NOMO-1 (cell line): ENCODE data around the gene SND1.

Experiments used
- DNase-seq, 2 experiments: peaks; one replicate each; lab custom pipeline; 2025; ENCODE audit not compliant: unreplicated experiment in 2 of 2; lab: John Stamatoyannopoulos, UW

Gene SND1

GRCh38 chr7:128076196-128076795, 424.3 kb downstream of the SND1 start:
- no peak for DNase-seq

GRCh38 chr7:128076796-128077271, 424.8 kb downstream of the SND1 start:
- DNase-seq: no peak

GRCh38 chr7:128078309-128078708, 426.3 kb downstream of the SND1 start:
- DNase-seq: no peak

GRCh38 chr7:128080169-128080568, 428.2 kb downstream of the SND1 start:
- no peak for DNase-seq

GRCh38 chr7:128081351-128081750, 429.4 kb downstream of the SND1 start:
- no peak for DNase-seq

GRCh38 chr7:128081808-128082207, 429.8 kb downstream of the SND1 start:
- no peak for DNase-seq

GRCh38 chr7:128082431-128082830, 430.4 kb downstream of the SND1 start:
- no peak for DNase-seq

- DNase-seq: no peak
Observed at GRCh38 chr7:128084896-128085608, 433.1 kb downstream of the SND1 start.

- DNase-seq: no peak
Observed at GRCh38 chr7:128090492-128090891, 438.5 kb downstream of the SND1 start.

GRCh38 chr7:128091106-128091505, 439.1 kb downstream of the SND1 start:
- DNase-seq: no peak

GRCh38 chr7:128092221-128092620, 440.2 kb downstream of the SND1 start:
- DNase-seq: no peak

- no peak for DNase-seq
Observed at GRCh38 chr7:128093614-128094570, 441.9 kb downstream of the SND1 start.

- no peak for DNase-seq
Observed at GRCh38 chr7:128094686-128095085, 442.7 kb downstream of the SND1 start.

GRCh38 chr7:128097211-128097731, 445.3 kb downstream of the SND1 start:
- DNase-seq: no peak

- DNase-seq: no peak
Observed at GRCh38 chr7:128098629-128099028, 446.6 kb downstream of the SND1 start.

- no peak for DNase-seq
Observed at GRCh38 chr7:128099204-128099671, 447.2 kb downstream of the SND1 start.

- no peak for DNase-seq
Observed at GRCh38 chr7:128100225-128100948, 448.4 kb downstream of the SND1 start.

- DNase-seq: no peak
Observed at GRCh38 chr7:128100949-128101713, 449.1 kb downstream of the SND1 start.

GRCh38 chr7:128102490-128103291, 450.7 kb downstream of the SND1 start:
- DNase-seq: no peak
